Astrocyte of the spinal cord (primary cell): ENCODE measurements around the gene DPT.

Experiments used
- DNase-seq: peaks from one replicate; pipeline ENCODE4 v3.0.0; 2011; ENCODE audit warnings: low read depth, low spot score
- H3K4me3 ChIP-seq: 2 replicates; pipeline ENCODE4 v1.5.1; 2011; ENCODE audit warnings: low read depth, mild to moderate bottlenecking, low read length, moderate library complexity
- CTCF ChIP-seq: IDR thresholded peaks from 2 replicates; pipeline ENCODE4 v1.5.1; 2012; ENCODE audit warnings: low read depth, mild to moderate bottlenecking, low read length, inconsistent platforms
- in situ Hi-C: cut with HindIII; loops from 2 replicates; pipeline ENCODE4 v1.10.0; 2017; ENCODE audit warnings: low sequenced_read_pairs

The DPT gene

GRCh38 chr1:168689726-168690602 is 39.0 kb downstream of the DPT start:
- H3K4me3 ChIP-seq = no peak overlapping the region
- DNase-seq = peak; percentile 68
- TF ChIP-seq CTCF = no peak
- in situ Hi-C loops = no loop called here

GRCh38 chr1:168689327-168689657 is 39.7 kb downstream of the DPT start:
- in situ Hi-C loops = no loop called here
- no peak overlapping the region for H3K4me3 ChIP-seq
- DNase-seq = no peak
- no peak for TF ChIP-seq CTCF

- in situ Hi-C loops = no loop called here
- DNase-seq = no peak
- no peak overlapping the region for H3K4me3 ChIP-seq
- no peak for TF ChIP-seq CTCF
Observed at GRCh38 chr1:168688644-168689326, 40.2 kb downstream of the DPT start.

DNA sequence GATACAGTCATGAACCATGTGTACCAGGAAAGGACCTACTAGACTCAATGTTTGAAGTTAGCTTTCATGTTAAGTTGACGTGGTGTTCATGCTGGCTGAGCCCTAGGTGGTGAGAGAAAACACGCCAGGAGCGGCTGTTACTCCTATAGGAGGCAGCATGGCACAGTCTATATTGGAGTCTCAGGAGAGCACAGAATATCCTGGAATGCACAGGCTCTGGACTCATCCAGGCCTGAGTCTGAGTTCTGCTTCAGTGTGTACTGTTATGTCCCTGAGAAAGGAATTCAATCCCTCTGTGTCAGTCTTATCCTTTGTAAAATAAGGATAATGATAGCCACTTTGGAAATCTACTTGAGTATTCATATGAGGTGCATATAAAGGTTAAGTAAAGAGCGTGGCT is 41.2 kb downstream of the DPT start:
- no peak for DNase-seq
- no peak for TF ChIP-seq CTCF
- in situ Hi-C loops = no loop called here
- no peak overlapping the region for H3K4me3 ChIP-seq

DNA sequence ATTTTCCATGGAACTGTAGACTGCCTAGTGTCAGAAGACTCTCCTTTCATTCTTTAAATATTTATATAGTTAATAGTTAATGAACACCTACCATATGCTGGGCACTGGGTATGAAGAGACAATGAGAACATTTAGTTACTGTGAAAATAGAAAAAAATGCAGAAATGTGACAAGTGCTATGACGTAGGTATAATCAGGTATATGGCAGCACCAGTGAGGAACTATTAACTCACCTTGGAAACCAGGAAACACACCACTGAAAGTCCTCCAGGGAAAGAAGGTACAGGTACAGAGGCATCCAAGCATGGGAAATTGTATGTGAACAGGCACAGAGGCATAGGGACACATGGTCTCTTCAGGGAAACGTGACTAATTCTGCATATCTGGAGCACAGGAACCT is 42.3 kb downstream of the DPT start:
- no peak overlapping the region for H3K4me3 ChIP-seq
- in situ Hi-C loops = no loop called here
- no peak for DNase-seq
- no peak for TF ChIP-seq CTCF

- DNase-seq = no peak
- no peak for TF ChIP-seq CTCF
- in situ Hi-C loops = no loop called here
- H3K4me3 ChIP-seq = no peak overlapping the region
Observed at GRCh38 chr1:168683871-168684270, 45.1 kb downstream of the DPT start.
